ENCODE results near the gene APOA1.
"Not testable (repeated sequence)": the region's sequence is repeated elsewhere in the genome, so short reads cannot be mapped to it uniquely, and the experiment has no call there.

DNA sequence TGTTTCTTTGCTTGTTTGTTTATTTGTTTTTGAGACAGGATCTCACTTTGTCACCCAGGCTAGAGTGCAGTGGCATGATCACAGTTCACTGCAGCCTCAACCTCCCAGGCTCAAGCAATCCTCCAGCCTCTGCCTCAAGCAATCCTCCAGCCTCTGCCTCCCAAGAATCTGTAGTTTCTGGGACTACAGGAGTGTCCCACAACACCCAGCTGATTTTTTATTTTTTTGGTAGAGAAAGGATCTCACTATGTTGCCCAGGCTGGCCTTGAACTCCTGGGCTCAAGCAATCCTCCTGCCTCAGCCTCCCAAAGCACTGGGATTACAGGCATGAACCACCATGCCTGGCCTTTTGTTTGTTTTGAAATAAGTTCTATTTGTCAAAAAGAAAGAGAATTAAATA lies 35.8 kb downstream of the APOA1 start:
- not testable (repeated sequence) for TF ChIP-seq POLR2A (IDR thresholded peaks at IDR 0.05; ENCODE audit: low read depth, low read length); TAF1 (IDR thresholded peaks at IDR 0.05; ENCODE audit: borderline replicate concordance, low read depth, low read length)

All from GM12892 (cell line).